ENCODE measurements around the gene C1orf115. TPM values are rescaled to one million over a fixed set of nuclear protein-coding genes. Genes with fewer than 3 reads are reported as not detected.

The C1orf115 gene
- total RNA-seq, 1 donor = 0.09 TPM

GRCh38 chr1:220669005-220669404 is 21.2 kb upstream of the C1orf115 start:
- TF ChIP-seq, protein P1, sequence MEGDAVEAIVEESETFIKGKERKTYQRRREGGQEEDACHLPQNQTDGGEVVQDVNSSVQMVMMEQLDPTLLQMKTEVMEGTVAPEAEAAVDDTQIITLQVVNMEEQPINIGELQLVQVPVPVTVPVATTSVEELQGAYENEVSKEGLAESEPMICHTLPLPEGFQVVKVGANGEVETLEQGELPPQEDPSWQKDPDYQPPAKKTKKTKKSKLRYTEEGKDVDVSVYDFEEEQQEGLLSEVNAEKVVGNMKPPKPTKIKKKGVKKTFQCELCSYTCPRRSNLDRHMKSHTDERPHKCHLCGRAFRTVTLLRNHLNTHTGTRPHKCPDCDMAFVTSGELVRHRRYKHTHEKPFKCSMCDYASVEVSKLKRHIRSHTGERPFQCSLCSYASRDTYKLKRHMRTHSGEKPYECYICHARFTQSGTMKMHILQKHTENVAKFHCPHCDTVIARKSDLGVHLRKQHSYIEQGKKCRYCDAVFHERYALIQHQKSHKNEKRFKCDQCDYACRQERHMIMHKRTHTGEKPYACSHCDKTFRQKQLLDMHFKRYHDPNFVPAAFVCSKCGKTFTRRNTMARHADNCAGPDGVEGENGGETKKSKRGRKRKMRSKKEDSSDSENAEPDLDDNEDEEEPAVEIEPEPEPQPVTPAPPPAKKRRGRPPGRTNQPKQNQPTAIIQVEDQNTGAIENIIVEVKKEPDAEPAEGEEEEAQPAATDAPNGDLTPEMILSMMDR (IDR thresholded peaks at IDR 0.05; ENCODE audit: insufficient read depth, low read length) = no peak

DNA sequence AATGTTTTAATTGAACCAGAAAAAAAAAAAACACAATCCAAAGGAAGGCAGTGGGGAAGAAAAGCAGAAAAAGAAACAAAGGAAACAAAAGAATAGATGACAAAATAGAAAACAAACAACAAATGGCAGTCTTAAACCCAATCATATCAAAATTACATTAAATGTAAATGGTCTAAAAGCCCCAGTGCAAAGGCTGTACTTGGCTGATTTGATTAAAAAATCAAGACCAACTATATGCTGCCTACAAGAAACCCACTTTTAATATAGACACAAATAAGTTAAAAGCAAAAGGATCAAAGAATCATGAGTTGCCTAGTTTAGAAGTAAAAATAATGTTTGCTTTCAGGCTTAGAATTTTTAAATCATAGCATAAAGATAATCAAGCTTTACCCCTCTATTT is 19.8 kb upstream of the C1orf115 start:
- TF ChIP-seq, protein P1 (IDR thresholded peaks at IDR 0.05; ENCODE audit: insufficient read depth, low read length) = no peak
- no peak for DNase-seq (ENCODE audit: low read depth)
- H3K4me3 ChIP-seq (ENCODE audit: low read depth, low read length) = no peak overlapping the region

More at GRCh38 chr1:220669005-220669404, 21.2 kb upstream of the C1orf115 start:
- no peak overlapping the region for H3K4me3 ChIP-seq (ENCODE audit: low read depth, low read length)
- no peak for DNase-seq (ENCODE audit: low read depth)

DNA sequence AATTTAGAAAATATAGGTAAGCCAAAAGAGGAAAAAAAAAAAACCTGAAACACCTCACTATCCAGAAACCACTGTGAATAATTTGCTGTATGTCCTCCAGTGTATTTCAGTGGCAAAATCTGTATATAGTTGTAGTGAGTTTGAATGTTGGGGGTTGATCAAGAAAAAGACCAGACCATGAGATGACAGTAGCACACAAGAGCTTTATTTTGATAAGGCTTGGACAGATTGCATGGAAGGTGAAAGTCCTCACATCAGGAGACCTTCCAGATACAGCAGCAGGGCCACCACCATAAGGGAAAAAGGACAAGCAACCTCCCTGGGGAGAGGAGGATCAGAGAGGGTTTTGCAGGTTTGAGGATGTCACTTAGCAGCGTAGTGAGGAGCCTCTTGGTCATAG is 16.2 kb upstream of the C1orf115 start:
- TF ChIP-seq, protein P1 (IDR thresholded peaks at IDR 0.05; ENCODE audit: insufficient read depth, low read length) = no peak
- H3K4me3 ChIP-seq (ENCODE audit: low read depth, low read length) = no peak overlapping the region
- DNase-seq (ENCODE audit: low read depth) = no peak

DNA sequence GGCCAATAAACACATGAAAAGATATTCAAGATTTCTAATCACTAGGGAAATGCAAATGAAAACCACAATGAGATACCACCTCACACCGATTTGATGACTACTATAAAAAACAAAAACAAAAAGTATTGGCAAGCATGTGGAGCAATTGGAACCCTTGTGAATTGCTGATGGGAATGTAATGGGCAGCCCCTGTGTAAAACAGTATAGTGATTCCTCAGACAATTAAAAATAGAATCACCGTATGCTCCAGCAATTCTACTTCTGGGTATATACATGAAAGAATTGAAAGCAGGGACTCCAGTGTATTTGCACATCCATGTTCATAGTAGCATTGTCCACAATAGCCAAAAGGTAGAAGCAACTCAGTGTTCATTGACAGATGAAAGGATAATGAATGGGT is 12.9 kb upstream of the C1orf115 start:
- DNase-seq (ENCODE audit: low read depth) = no peak
- TF ChIP-seq, protein P1 (IDR thresholded peaks at IDR 0.05; ENCODE audit: insufficient read depth, low read length) = no peak
- no peak overlapping the region for H3K4me3 ChIP-seq (ENCODE audit: low read depth, low read length)

DNA sequence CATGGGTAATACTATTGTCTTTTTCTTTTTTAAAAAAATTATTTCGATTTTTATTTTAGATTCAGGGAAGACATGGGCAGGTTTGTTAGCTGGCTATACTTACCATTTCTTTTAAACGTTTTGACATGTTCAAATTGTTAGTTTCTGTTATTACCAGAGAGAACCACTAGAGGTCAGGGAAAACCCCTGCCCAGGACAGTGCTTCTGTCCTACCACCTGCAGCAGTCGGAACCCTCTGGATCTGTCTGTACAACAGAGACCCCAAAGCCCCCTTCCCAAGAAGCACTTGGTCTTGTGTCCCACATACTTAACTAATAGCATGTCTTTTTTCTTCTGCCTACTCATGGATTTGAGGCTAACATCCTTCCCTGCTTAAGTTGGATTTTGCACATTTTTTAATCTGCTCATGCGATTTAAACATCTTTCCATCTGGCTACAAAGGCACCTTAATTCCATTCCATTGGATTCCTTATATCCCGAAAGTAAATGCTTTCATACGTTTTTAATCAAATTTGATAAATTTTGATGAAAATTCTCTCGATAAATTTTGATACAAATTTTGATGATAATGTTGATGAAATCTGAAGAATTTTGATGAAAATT is 10.0 kb upstream of the C1orf115 start:
- peak; percentile 53 for DNase-seq (ENCODE audit: low read depth)
- TF ChIP-seq, protein P1 (IDR thresholded peaks at IDR 0.05; ENCODE audit: insufficient read depth, low read length) = peak; percentile 87
- no peak overlapping the region for H3K4me3 ChIP-seq (ENCODE audit: low read depth, low read length)

- TF ChIP-seq, protein P1 (IDR thresholded peaks at IDR 0.05; ENCODE audit: insufficient read depth, low read length) = no peak
- no peak for DNase-seq (ENCODE audit: low read depth)
- H3K4me3 ChIP-seq (ENCODE audit: low read depth, low read length) = no peak overlapping the region
Measured at GRCh38 chr1:220681220-220681880, 8.8 kb upstream of the C1orf115 start.
